GM19324 (cell line): ENCODE data around the gene ATP4B.

ENCODE experiments used
- ATAC-seq: cut with Tn5 transposase; IDR thresholded peaks from one replicate; pipeline ENCODE4 v1.9.1; 2021; ENCODE audit warnings: mild to moderate bottlenecking, moderate library complexity; ENCODE audit not compliant: unreplicated experiment, low FRiP score

ATP4B gene

DNA sequence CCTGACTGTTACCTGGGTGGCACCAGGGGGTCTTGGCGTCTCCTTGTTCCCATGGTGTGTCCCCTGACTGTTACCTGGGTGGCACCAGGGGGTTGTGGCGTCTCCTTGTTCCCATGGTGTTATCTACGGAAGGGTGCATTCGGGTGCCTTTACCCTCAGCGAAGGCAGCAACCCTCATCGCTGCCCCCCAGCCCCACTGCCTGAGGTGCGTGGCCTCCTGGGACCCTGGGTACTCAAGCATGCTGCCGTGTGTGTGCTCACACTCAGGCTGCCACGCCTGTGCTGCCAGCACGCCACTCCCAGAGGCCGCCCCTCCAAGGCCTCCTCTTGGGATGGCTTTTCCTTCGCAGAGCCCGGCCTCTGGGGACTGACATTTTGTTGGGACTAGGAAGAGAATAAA, 48.4 kb downstream of the ATP4B start:
- ATAC-seq, result no peak

DNA sequence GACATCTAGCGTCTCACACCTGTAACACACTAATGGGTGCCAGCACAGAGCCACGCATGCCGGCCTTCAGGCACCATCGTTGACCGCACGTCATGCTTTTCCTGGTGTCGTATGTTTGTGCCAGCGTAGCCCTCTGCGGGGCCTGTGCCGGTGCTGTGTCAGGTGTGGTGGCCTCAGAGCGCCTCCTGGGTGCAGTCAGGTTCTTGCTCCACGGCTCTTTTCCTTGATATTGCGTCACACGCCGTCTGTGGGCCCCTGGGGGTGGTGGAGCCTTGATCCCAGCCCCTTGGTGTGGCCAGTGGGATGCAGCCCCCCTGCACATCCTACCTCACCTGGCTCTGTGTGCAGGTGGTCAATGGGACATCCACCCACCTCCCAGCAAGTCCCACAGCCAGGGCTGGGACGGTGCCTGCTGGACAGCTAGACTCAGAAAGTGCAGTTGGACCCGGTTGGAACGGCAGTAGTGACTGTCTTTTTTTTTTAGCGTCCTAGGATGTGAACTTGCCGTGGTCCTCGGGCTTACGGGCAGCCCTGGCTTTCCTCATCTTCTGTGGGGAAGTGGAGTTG, 48.9 kb downstream of the ATP4B start:
- no peak for ATAC-seq

DNA sequence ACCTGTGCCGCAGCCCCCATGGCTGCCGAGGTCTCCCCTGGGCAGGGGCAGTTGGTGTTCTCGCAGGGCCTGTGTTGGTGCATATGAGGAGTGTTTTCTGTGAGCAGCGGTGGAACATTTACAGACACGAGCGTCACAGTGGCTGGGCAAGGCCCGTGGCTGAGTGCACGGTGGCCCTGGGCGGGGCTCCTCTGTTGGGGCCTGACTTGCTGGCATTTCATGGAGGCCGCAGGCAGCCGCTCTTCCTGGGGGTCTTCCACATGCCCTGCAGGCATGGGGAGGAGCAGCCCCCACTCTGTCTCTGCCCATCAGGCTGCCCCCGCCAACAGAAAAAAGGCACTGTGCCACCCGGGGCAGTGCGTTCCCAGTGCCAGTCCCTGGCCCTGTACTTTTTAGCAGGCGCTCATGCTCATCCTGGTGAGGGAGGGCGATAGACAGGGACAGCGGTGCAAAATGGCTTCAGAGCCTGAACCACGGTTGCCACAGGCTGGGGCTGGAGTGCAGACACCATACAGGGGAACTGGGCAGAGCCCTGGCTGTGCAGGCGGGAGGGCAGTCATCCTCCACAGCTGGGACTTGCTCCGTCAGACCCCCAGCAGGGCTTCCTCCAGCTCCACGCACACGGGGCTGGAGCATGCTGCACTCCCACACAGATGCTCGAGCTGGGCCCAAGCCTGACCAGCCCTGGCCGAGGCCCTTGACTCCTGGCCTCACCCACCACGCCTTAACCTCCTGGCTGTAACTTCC, 49.9 kb downstream of the ATP4B start:
- ATAC-seq, result no peak

DNA sequence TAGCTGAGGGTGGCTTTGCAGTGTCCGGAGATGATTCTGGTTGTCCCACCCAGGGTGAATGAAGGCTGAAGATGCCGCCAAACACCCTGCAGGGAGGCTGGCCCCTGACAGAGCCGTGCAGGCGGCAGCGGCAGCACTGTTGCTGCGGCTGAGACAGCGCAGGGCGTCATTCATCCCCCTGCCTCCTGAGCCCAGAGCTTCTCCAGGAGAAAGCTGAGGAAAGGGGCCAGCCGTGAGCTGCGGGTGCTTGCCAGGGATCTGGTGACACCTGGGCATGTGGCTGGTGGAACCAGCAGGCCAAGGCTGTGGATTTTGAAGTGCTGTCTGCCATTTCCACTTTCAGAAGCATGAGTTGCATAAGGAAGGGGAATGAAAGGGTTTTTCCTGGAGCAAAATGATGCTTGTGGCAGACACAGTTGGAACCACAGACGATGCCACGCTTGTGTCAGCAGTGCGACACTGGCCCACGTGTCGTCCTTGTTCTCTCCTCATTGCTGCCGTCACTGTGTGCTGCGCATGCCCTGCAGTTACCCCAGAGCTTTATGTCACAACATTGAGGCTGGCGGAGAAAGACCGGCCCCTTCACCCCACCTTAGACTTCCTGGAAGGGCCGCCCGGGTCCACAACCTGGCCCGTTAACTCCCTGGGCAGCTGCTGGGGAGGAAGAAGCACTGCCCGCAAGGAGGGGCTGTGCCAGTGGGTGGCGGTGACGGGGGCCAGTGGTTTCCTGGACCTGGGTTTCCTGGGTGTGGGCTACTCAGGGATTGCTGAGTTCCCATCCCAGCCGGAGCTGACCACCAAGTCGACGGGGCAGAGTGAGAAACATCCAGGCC, 50.7 kb downstream of the ATP4B start:
- ATAC-seq, result no peak

DNA sequence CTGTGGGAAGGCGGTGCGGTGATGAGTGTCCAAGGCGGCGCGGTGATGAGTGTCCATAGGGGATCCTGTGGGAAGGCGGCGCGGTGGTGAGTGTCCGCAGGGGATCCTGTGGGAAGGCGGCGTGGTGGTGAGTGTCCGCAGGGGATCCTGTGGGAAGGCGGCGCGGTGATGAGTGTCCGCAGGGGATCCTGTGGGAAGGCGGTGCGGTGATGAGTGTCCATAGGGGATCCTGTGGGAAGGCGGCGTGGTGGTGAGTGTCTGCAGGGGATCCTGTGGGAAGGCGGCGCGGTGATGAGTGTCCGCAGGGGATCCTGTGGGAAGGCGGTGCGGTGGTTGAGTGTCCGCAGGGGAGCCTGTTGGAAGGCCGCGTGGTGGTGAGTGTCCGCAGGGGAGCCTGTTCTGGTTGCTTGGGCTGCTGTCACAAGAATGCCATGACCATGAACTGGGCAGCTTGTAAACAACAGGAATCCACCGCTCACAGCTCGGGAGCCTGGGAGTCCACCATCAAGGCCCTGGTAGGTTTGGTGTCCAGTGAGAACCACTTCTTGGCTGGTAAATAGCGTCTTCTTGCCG, 52.0 kb downstream of the ATP4B start:
- no peak for ATAC-seq

DNA sequence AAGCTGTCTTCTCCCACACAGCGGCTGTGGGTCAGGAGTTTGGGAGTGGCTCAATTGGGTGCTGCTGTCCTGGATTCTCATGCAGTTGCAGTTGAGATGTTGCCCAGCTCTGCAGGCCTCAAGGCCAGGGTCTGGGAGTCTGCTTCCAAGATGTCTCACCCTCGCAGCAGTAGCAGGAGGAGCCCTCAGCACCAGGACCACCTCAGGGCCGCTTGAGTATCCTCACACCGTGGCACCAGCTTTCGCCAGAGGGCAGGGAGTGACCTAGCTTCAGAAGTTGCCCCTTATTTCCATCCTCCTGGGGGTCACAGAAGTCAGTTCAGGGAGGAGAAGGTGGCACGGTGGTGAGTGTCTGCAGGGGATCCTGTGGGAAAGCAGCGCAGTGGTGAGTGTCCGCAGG, 52.5 kb downstream of the ATP4B start:
- no peak for ATAC-seq

DNA sequence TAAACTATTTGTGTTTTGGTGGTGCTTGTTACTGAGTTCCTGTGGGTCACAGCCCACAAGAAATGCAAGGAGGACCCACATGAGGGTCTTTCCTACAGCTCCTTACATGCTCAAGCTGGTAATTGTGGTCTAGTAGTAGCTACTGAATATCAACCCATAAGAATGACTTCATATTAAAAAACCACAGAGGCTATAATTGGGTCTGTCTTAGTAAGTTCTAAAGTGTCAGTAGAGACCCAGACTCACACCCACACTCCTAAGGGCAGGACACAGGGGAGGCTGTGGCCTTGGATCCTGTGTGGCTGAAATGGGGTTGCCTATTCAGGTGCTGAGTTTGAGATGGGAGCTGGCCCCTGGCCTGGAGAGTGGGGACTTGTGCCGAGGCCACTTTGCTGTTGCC, 53.8 kb downstream of the ATP4B start:
- ATAC-seq, result no peak

DNA sequence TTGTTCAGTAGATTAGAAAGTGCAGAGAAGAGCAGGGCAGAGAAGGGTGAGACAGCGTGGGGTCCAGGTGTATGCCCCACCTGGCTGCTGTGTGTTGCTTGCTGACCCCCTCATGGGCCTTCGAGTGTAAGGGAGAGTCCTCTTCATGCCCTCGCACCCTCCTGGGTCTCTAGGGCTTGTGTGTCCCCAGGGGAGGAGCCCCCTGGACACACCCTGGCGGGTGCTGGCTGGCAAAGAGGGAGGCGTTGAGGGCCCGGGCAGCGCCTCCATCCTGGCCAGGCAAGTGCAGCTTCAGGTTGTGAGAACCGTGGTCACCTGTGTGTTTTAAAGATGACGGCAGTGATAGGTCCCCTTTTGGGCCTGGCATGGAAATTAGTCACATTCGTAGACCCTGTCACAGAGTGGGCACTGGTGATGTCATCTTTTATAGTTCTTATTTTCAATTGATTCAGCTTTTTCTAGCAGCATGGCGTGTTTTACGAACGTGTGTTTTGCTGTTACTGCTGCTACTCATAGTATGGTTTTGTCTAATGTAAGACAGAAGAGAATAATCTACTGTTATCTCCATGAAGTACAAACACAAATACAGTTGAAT, 54.8 kb downstream of the ATP4B start:
- ATAC-seq, result no peak

DNA sequence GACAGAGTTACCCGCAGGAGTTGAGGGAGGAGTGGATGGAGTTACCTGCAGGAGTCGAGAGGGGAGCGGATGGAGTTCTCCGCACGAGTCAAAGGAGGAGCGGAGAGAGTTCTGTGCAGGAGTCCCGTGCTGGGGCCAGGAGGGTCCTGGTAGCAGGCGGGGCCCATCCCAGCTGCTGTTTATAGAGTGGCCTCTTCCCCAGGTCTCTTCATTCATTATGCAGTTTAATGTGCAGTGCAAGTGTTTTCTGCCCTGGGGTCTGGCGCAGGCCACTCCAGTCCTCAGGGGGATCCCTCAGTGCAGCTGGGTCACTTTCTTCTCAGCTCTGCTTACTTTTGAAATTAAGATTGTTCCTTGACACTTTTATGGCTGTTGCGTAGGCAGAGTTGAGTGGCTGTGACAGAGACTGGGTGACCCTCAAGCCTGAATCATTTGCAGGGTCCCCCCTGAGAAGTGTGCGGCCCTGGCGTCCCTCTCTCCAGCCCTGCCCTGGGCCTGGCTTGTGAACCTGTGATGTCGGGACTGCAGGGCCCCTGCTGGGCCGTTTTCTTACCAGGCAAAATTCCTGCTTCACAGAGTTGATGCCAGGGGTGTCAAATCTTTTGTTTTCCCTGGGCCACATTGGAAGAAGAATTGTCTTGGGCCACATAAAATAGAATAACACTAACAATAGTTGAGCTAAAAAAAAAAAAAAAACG, 55.6 kb downstream of the ATP4B start:
- ATAC-seq, result no peak

DNA sequence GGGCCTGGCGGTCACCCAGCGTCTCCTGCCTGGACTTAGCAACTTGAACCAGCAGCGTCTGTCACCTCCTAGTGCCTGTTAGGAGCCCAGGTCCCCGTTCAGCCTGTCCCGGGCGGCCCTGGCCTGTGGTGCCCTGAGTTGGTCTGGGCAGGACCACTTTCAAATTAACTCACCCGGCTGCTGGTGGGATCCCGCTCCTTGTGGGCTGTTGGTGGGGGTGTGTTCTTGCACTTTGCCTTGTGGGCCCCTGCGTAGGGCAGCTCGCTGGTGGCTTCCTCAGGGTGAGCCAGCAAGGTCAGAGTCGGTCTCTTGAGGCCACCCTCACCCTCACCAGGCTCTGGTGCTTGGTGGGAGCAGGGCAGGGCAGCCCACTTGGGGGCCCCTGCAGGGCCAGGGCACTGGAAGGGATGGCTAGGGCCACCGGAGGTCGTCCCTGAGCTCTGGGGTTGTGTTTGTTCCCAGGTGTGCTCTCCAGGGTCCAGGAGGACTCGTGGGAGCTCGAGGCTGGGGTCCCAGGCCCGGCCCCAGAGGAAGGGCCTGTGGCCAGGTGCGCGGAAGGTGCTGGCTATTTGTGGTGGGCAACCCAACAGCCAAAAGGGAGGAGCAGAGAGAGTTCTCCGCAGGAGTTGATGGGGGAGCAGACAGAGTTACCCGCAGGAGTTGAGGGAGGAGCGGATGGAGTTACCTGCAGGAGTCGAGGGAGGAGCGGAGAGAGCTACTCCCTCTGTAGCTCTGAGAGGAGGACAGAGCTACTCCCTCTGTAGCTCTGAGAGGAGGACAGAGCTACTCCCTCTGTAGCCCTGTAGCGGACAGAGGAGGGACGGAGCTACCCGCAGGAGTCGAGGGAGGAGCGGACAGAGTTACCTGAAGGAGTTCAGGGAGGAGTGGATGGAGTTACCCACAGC, 56.6 kb downstream of the ATP4B start:
- no peak for ATAC-seq

DNA sequence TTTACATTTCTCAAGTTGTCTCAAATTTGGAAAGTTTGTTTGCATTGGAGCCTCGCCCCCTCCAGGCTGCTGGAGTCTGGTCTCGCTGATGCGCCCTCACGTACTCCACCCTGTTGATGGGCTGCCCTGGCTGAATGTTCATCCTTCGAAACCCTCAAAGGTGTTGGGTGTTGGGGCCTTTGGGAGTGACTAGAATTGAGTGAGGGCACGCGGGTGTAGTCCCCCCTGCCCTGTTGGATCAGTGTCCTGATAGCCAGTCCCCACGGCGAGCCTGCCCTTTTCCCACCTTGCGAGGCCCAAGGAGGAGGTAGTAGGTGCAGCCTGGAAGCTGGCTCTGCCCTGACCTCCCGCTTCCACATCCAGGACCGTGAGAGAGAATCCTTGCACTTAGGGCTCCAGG, 58.6 kb downstream of the ATP4B start:
- no peak for ATAC-seq
